IMR-90 (cell line): ENCODE measurements around the gene CRYAA. TPM values are rescaled to one million over a fixed set of nuclear protein-coding genes. Genes with fewer than 3 reads are reported as not detected.

Experiments used
- ATAC-seq: fragments of 200-7000 bp; cut with Tn5 transposase; 2 replicates; pipeline ENCODE4 v1.9.1; 2020; ENCODE audit warnings: low read depth, mild to moderate bottlenecking, moderate library complexity
- BruUV-seq: library from RNA; stranded (reverse); fragments of 400-500 nt; replicated peaks from 2 replicates; lab custom pipeline; 2021; lab: Mats Ljungman, UMichigan
- CTCF ChIA-PET: fragments of 300-600 bp; formaldehyde crosslinking; extraction: SDS; loops from one replicate; lab custom pipeline; 2021; ENCODE audit warnings: antibody characterized with exemption; lab: Yijun Ruan, JAX
- POLR2A ChIA-PET: fragments of 300-600 bp; sonication (Branson Sonifier 250); formaldehyde crosslinking; loops from one replicate; lab custom pipeline; 2022; ENCODE audit warnings: antibody characterized with exemption; ENCODE audit not compliant: unreplicated experiment; lab: Charles Lee
- DNase-seq: peaks from one replicate; pipeline ENCODE4 v3.0.0; 2013
- H2AFZ ChIP-seq: replicated peaks from 2 replicates; pipeline ENCODE3; 2013; ENCODE audit warnings: low read length, mild to moderate bottlenecking; ENCODE audit not compliant: poor library complexity
- H2AK5ac ChIP-seq: 2 replicates; pipeline ENCODE4 v1.6.1; 2013; ENCODE audit warnings: low read depth, low read length, inconsistent platforms
- H2AK9ac ChIP-seq: replicated peaks from 2 replicates; pipeline ENCODE3; 2013; ENCODE audit warnings: mild to moderate bottlenecking, low read depth, low read length, moderate library complexity; ENCODE audit not compliant: poor library complexity
- H2BK120ac ChIP-seq: 2 replicates; pipeline ENCODE4 v1.6.1; 2013; ENCODE audit warnings: low read depth, low read length, inconsistent platforms
- H2BK15ac ChIP-seq: 3 replicates; pipeline ENCODE4 v1.6.1; 2013; ENCODE audit warnings: low read depth, low read length, inconsistent platforms
- H2BK20ac ChIP-seq: 2 replicates; pipeline ENCODE4 v1.6.1; 2013; ENCODE audit warnings: low read depth, mild to moderate bottlenecking, inconsistent platforms, low read length, moderate library complexity
- H2BK5ac ChIP-seq: 2 replicates; pipeline ENCODE4 v1.6.1; 2013; ENCODE audit warnings: mild to moderate bottlenecking, low read depth, low read length, inconsistent platforms; ENCODE audit not compliant: poor library complexity, severe bottlenecking
- H3K14ac ChIP-seq: replicated peaks from 2 replicates; pipeline ENCODE4 v1.6.1; 2013; ENCODE audit warnings: low read depth, low read length, inconsistent platforms
- H3K18ac ChIP-seq: 2 replicates; pipeline ENCODE4 v1.6.1; 2013; ENCODE audit warnings: low read depth, low read length, control low read depth
- H3K23ac ChIP-seq: 2 replicates; pipeline ENCODE4 v1.6.1; 2013; ENCODE audit warnings: low read depth, low read length, inconsistent platforms
- H3K27ac ChIP-seq: 2 replicates; pipeline ENCODE4 v1.5.1; 2013; ENCODE audit warnings: mild to moderate bottlenecking, control low read depth, low read length; ENCODE audit not compliant: insufficient read depth
- H3K27me3 ChIP-seq: 2 replicates; pipeline ENCODE4 v1.6.1; 2013; ENCODE audit warnings: low read length; ENCODE audit not compliant: control insufficient read depth, insufficient read depth
- H3K36me3 ChIP-seq: 2 replicates; pipeline ENCODE4 v1.6.1; 2013; ENCODE audit warnings: low read length, mixed read lengths; ENCODE audit not compliant: control insufficient read depth, insufficient read depth
- H3K4ac ChIP-seq: 2 replicates; pipeline ENCODE4 v1.6.1; 2013; ENCODE audit warnings: low read depth, low read length, inconsistent platforms
- H3K4me1 ChIP-seq: 2 replicates; pipeline ENCODE4 v1.6.1; 2013; ENCODE audit warnings: low read length, mixed read lengths; ENCODE audit not compliant: control insufficient read depth, insufficient read depth
- H3K4me2 ChIP-seq: 2 replicates; pipeline ENCODE4 v1.6.1; 2013; ENCODE audit warnings: low read depth, mild to moderate bottlenecking, control low read depth, low read length, moderate library complexity
- H3K4me3 ChIP-seq: 2 replicates; pipeline ENCODE4 v1.5.1; 2013; ENCODE audit warnings: low read depth, mild to moderate bottlenecking, control low read depth, low read length, moderate library complexity; ENCODE audit not compliant: insufficient read depth
- H3K56ac ChIP-seq: 2 replicates; pipeline ENCODE4 v1.6.1; 2013; ENCODE audit warnings: low read length, inconsistent platforms; ENCODE audit not compliant: insufficient read depth; ENCODE audit errors: extremely low read depth
- H3K79me1 ChIP-seq, 2 experiments: 2 replicates each; pipeline ENCODE4 v1.6.1; 2013; ENCODE audit warnings: low read length in 2 of 2, inconsistent platforms in 1 of 2, low read depth in 1 of 2
- H3K9ac ChIP-seq: 2 replicates; pipeline ENCODE4 v1.6.1; 2013; ENCODE audit warnings: low read depth, low read length, control low read depth
- H3K9me1 ChIP-seq: 2 replicates; pipeline ENCODE4 v1.6.1; 2013; ENCODE audit warnings: low read length, inconsistent platforms; ENCODE audit not compliant: insufficient read depth
- H3K9me3 ChIP-seq: 2 replicates; pipeline ENCODE4 v1.6.1; 2013; ENCODE audit warnings: low read length; ENCODE audit not compliant: control insufficient read depth, insufficient read depth
- H4K20me1 ChIP-seq: 2 replicates; pipeline ENCODE4 v1.6.1; 2013; ENCODE audit warnings: low read length, inconsistent platforms; ENCODE audit not compliant: insufficient read depth
- H4K5ac ChIP-seq: 2 replicates; pipeline ENCODE4 v1.6.1; 2013; ENCODE audit warnings: mild to moderate bottlenecking, low read depth, low read length, control low read depth
- H4K8ac ChIP-seq, 2 experiments: 2 replicates each; pipeline ENCODE4 v1.6.1; 2013; ENCODE audit warnings: low read depth in 2 of 2, low read length in 2 of 2, control low read depth in 1 of 2, inconsistent platforms in 1 of 2
- H4K91ac ChIP-seq: 2 replicates; pipeline ENCODE4 v1.6.1; 2013; ENCODE audit warnings: low read depth, low read length, inconsistent platforms; ENCODE audit not compliant: insufficient read depth
- FOS ChIP-seq: fragments of 150-350 bp; IDR thresholded peaks from 2 replicates; pipeline ENCODE4 v1.6.1; 2016; ENCODE audit warnings: low read depth, low read length
- MAZ ChIP-seq: IDR thresholded peaks from 2 replicates; pipeline ENCODE4 v1.6.1; 2012; ENCODE audit warnings: low read depth, mild to moderate bottlenecking, low read length, improper control_type of control experiment, moderate library complexity, borderline replicate concordance
- WGBS, 2 experiments: methylation state at CpG; one replicate each; pipeline versions ENCODE4 v1.1.5 to v1.1.7; 2013; ENCODE audit warnings: missing lambda C conversion rate in 2 of 2; ENCODE audit not compliant: insufficient read length in 1 of 2; ENCODE audit errors: extremely low coverage in 2 of 2; 5-methylcytosine and 5-hydroxymethylcytosine counted together
- dilution Hi-C: fragments of 300-500 bp; cut with HindIII; formaldehyde crosslinking; loops from one replicate; pipeline ENCODE4 v1.14.3; 2018; ENCODE audit warnings: low sequenced_read_pairs; ENCODE audit not compliant: unreplicated experiment
- in situ Hi-C: fragments of 300-500 bp; cut with MboI; formaldehyde crosslinking; loops from 3 replicates; pipeline ENCODE4 v1.14.3; 2019; ENCODE audit warnings: low sequenced_read_pairs, inconsistent platforms, mixed read lengths
- intact Hi-C: fragments of 100-400 bp; cut with micrococcal nuclease; formaldehyde crosslinking; loops from 2 replicates; pipeline ENCODE4 v1.10.0; 2022
- polyA plus RNA-seq, 3 experiments: library from polyadenylated mRNA; depleted of rRNA; stranded (reverse); fragments of >200 nt; gene quantifications; 2 replicates each; pipeline ENCODE4 v1.2.3, GENCODE V29; 2012; ENCODE audit warnings: low replicate concordance in 1 of 3
- total RNA-seq: library from RNA; depleted of rRNA; stranded (reverse); fragments of >200 nt; gene quantifications from 2 replicates; pipeline ENCODE4 v1.2.3, GENCODE V29; 2012

Gene CRYAA
- total and polyA plus RNA-seq, 2 of the 4 experiments (the other 2 are of a cell fraction): not detected

DNA sequence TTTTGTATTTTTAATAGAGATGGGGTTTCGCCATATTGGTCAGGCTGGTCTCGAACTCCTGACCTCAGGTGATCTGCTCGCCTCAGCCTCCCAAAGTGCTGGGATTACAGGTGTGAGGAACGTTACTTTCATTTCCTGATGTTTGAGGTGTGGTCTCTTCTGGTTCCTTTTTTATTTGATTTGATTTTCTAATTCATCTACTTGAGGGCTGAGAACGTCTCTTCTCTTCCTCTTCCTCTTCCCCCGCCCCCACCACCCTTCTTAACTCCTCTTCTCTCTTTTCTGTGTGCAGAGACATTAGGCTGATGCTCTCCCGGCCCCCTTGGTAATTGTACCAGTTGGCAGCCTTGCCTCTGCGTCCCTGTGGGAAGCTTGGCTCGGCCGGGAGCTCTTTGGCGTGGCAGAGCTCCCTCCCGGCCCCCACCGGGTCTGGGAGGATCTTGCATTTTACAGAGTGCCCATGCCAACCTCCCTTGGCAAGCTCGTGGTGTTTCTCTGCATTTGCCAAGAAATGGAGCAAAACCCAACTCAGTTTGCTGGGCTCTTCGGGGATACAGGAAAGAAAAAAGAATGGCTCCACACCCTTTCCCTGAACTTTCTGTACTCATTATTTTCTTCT, 19.9 kb downstream of the CRYAA start:
- ChIA-PET CTCF (no interaction called here), POLR2A (no interaction called here)
- BruUV-seq: no TSS peak
- no peak overlapping the region for H3K4me3 ChIP-seq
- H3K9me3 ChIP-seq: no peaks in the 10 kb centered on the region
- intact Hi-C loops: no loop called here
- no peak overlapping the region for H2BK15ac ChIP-seq
- no peak overlapping the region for H3K4ac ChIP-seq
- H3K56ac ChIP-seq: no peak overlapping the region
- H3K23ac ChIP-seq: no peak overlapping the region
- no peak overlapping the region for H2AK9ac ChIP-seq
- DNase-seq (no peak), ATAC-seq (no peak)
- no peaks in the 10 kb centered on the region for H3K36me3 ChIP-seq
- no peak overlapping the region for H2AFZ ChIP-seq
- peaks cover under 1% of the 10 kb centered on the region; the same call in 1 of the 2 replicates for H3K4me1 ChIP-seq
- H4K20me1 ChIP-seq: no peaks in the 10 kb centered on the region
- 20% methylated on average over 1 of the region's 15 CpGs; no CpG with 5 or more reads in 1 of the 2 experiments for WGBS, 2 experiments
- no peak overlapping the region for H3K14ac ChIP-seq
- peaks cover 23% of the 10 kb centered on the region for H3K27me3 ChIP-seq
- H3K4me2 ChIP-seq: no peak overlapping the region
- H3K18ac ChIP-seq: no peak overlapping the region
- no peak overlapping the region for H2AK5ac ChIP-seq
- no peak overlapping the region for H4K8ac ChIP-seq
- no peak overlapping the region for H4K5ac ChIP-seq
- no peak overlapping the region for H2BK120ac ChIP-seq
- dilution Hi-C loops: no loop called here
- H4K91ac ChIP-seq: no peak overlapping the region
- TF ChIP-seq MAZ (no peak), FOS (no peak)
- H2BK20ac ChIP-seq: no peak overlapping the region
- peaks cover 8% of the 10 kb centered on the region for H3K9me1 ChIP-seq
- H3K27ac ChIP-seq: no peak overlapping the region
- H3K9ac ChIP-seq: no peak overlapping the region
- in situ Hi-C loops: no loop called here
- H2BK5ac ChIP-seq: no peak overlapping the region
- no peaks in the 10 kb centered on the region for H3K79me1 ChIP-seq
